Hepatocyte (in vitro differentiated cells): Measurements from ENCODE around the gene C9orf50. TPM values are rescaled to one million over a fixed set of nuclear protein-coding genes. Genes with fewer than 3 reads are reported as not detected.

Experiments used
- DNase-seq: peaks from one replicate; pipeline ENCODE4 v3.0.0-alpha.2; 2016; ENCODE audit warnings: low spot score
- H2AFZ ChIP-seq: fragments of 200-600 bp; sonication (generic); 2 replicates; pipeline ENCODE4 v1.6.0; 2016; ENCODE audit warnings: antibody characterized with exemption, mild to moderate bottlenecking
- H3K27ac ChIP-seq: fragments of 200-600 bp; sonication (generic); 2 replicates; pipeline ENCODE4 v1.5.1; 2016; ENCODE audit warnings: mild to moderate bottlenecking
- H3K27me3 ChIP-seq: fragments of 200-600 bp; sonication (generic); 2 replicates; pipeline ENCODE4 v1.6.1; 2016
- H3K36me3 ChIP-seq: fragments of 200-600 bp; sonication (generic); replicated peaks from 2 replicates; pipeline ENCODE4 v1.5.1; 2016; ENCODE audit warnings: low read depth; ENCODE audit not compliant: insufficient read depth
- H3K4me1 ChIP-seq: fragments of 200-600 bp; sonication (generic); 2 replicates; pipeline ENCODE4 v1.5.1; 2016; ENCODE audit warnings: mild to moderate bottlenecking, moderate library complexity; ENCODE audit not compliant: insufficient read depth
- H3K4me2 ChIP-seq: fragments of 200-600 bp; sonication (generic); 2 replicates; pipeline ENCODE4 v1.6.0; 2016
- H3K4me3 ChIP-seq: fragments of 200-600 bp; sonication (generic); 2 replicates; pipeline ENCODE4 v1.5.1; 2016; ENCODE audit warnings: mild to moderate bottlenecking
- H3K79me2 ChIP-seq: fragments of 200-600 bp; sonication (generic); 2 replicates; pipeline ENCODE4 v1.6.0; 2017; ENCODE audit warnings: mild to moderate bottlenecking
- H3K9me2 ChIP-seq: fragments of 200-600 bp; sonication (generic); replicated peaks from 2 replicates; pipeline ENCODE4 v1.6.0; 2017; ENCODE audit warnings: mild to moderate bottlenecking; ENCODE audit not compliant: insufficient read depth
- H3K9me3 ChIP-seq: fragments of 200-600 bp; sonication (generic); 2 replicates; pipeline ENCODE4 v1.5.1; 2016; ENCODE audit warnings: low read depth, mild to moderate bottlenecking
- H4K20me1 ChIP-seq: fragments of 200-600 bp; sonication (generic); 2 replicates; pipeline ENCODE4 v1.6.0; 2016; ENCODE audit warnings: mild to moderate bottlenecking; ENCODE audit not compliant: insufficient read depth, poor library complexity, severe bottlenecking
- CTCF ChIP-seq: fragments of 200-600 bp; sonication (generic); IDR thresholded peaks from 2 replicates; pipeline ENCODE4 v1.5.1; 2016; ENCODE audit warnings: antibody characterized with exemption, mild to moderate bottlenecking; ENCODE audit not compliant: poor library complexity
- EZH2 ChIP-seq: fragments of 200-600 bp; sonication (generic); IDR thresholded peaks from 2 replicates; pipeline ENCODE4 v1.6.1; 2016; ENCODE audit warnings: antibody characterized with exemption, mild to moderate bottlenecking, borderline replicate concordance
- EZH2phosphoT487 ChIP-seq: fragments of 200-600 bp; sonication (generic); IDR thresholded peaks from one replicate; pipeline ENCODE4 v1.6.1; 2018; ENCODE audit warnings: antibody characterized with exemption, mild to moderate bottlenecking, low read depth, moderate library complexity; ENCODE audit not compliant: unreplicated experiment, severe bottlenecking
- WGBS: methylation state at CpG from one replicate; pipeline ENCODE4 v1.1.6; 2016; ENCODE audit warnings: low lambda C conversion rate; ENCODE audit errors: missing lambda C conversion rate; 5-methylcytosine and 5-hydroxymethylcytosine counted together
- polyA plus RNA-seq: library from polyadenylated mRNA; unstranded; fragments of >200 nt; fragmentation: Nextera tagmentation; extraction: Ambion mirVana; gene quantifications from 2 replicates; pipeline ENCODE4 v1.2.1, GENCODE V29; 2016
- total RNA-seq: library from RNA; depleted of rRNA; stranded (reverse); fragments of >200 nt; gene quantifications from 2 replicates; pipeline ENCODE4 v1.2.3, GENCODE V29; 2014

Gene C9orf50
- total and polyA plus RNA-seq, 2 experiments from 2014 or later = not detected

DNA sequence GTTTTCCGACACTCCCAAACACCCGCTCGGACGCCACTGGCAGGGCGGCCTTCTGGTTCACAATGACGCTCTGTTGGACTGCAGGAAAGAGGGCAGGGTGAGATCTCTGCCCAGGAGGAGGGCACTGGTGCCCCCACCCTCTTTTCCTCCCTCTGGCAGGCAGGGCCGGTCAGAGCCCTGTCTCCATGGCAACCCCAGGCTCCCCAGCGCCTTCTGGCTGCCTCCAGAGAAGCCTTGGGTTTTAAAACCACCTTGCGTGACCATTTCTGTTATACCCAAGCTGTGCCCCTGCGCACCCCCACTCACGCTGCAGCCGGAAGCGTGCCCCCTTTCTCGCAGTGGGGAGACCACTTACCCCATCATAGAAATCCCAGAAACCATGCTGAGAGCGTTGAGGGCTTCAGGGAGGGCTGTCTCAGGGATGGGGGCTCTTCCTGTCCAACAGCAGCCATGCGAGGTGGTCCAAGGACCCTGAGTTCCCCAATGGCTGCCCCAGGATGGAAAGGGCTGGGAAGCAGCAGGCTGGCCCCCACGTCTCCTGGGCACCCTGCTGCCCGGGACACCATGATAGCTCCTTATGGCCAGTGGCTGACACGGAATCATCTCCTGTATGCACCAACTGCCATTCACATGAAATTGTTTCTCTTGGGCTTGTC lies 7.3 kb downstream of the C9orf50 start:
- Histone ChIP-seq H3K4me3 (no peak overlapping the region), H3K9me2 (no peaks in the 10 kb centered on the region), H3K4me2 (no peak overlapping the region), H3K4me1 (peaks cover 17% of the 10 kb centered on the region), H2AFZ (no peak overlapping the region), H3K79me2 (no peaks in the 10 kb centered on the region), H4K20me1 (no peaks in the 10 kb centered on the region), H3K27ac (no peak overlapping the region), H3K9me3 (no peaks in the 10 kb centered on the region), H3K27me3 (no peaks in the 10 kb centered on the region), H3K36me3 (no peaks in the 10 kb centered on the region)
- TF ChIP-seq EZH2phosphoT487 = no peak
- no peak for TF ChIP-seq CTCF
- no peak for TF ChIP-seq EZH2
- WGBS = 87% methylated on average over 19 of the region's 19 CpGs
- peak; percentile 16 for DNase-seq

DNA sequence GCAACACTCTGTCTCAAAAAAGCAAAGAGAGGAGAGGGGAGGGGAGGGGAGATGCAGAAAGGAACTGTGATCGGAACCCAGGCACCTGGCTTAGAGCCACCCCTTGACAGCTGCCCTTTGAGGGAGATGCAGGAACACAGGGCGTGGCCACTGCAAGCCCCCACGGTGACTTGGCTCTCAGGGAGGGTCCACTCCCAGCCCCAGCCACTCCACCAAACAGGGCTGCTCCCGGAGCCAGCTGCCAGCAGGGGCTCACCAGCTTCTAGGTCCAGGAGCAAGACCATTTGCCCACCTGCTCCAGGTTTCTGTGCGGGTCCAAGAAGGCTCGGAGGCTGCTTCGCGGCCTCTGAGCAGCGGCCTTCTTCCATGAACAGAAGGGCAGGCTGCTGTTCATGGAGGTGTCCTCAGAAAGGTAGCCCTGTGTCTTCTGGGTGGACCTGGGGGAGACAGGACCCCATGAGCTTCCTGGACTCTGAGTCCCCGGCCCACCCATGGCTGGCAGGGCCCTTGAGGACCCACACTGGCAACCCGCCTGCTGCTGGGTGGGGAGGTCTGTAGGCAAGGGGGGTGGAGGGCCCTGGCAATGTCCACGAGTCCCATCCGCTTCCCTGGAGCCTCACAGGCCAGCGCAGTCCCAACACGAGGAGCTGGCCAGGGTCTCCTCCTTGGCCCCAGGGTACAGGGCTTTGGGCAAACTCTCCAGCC lies 7.9 kb downstream of the C9orf50 start:
- WGBS = 90% methylated on average over 14 of the region's 15 CpGs
- no peak overlapping the region for H3K4me3 ChIP-seq
- no peaks in the 10 kb centered on the region for H3K79me2 ChIP-seq
- H2AFZ ChIP-seq = no peak overlapping the region
- no peaks in the 10 kb centered on the region for H3K36me3 ChIP-seq
- DNase-seq = peak; percentile 15
- no peaks in the 10 kb centered on the region for H3K9me2 ChIP-seq
- no peak overlapping the region for H3K27ac ChIP-seq
- no peaks in the 10 kb centered on the region for H4K20me1 ChIP-seq
- peaks cover 18% of the 10 kb centered on the region for H3K4me1 ChIP-seq
- no peak overlapping the region for H3K4me2 ChIP-seq
- H3K27me3 ChIP-seq = no peaks in the 10 kb centered on the region
- TF ChIP-seq CTCF = no peak
- no peak for TF ChIP-seq EZH2phosphoT487
- TF ChIP-seq EZH2 = no peak
- no peaks in the 10 kb centered on the region for H3K9me3 ChIP-seq

GRCh38 chr9:129612123-129612522 lies 8.8 kb downstream of the C9orf50 start:
- H3K4me2 ChIP-seq = no peak overlapping the region
- no peaks in the 10 kb centered on the region for H3K79me2 ChIP-seq
- H3K4me1 ChIP-seq = peaks cover 24% of the 10 kb centered on the region
- no peaks in the 10 kb centered on the region for H3K9me2 ChIP-seq
- no peaks in the 10 kb centered on the region for H3K36me3 ChIP-seq
- no peaks in the 10 kb centered on the region for H3K9me3 ChIP-seq
- H4K20me1 ChIP-seq = no peaks in the 10 kb centered on the region
- DNase-seq = no peak
- no peaks in the 10 kb centered on the region for H3K27me3 ChIP-seq
- no peak overlapping the region for H3K27ac ChIP-seq
- TF ChIP-seq EZH2phosphoT487 = no peak
- no peak for TF ChIP-seq EZH2
- TF ChIP-seq CTCF = no peak
- H3K4me3 ChIP-seq = no peak overlapping the region
- no peak overlapping the region for H2AFZ ChIP-seq
- 84% methylated on average over 7 of the region's 7 CpGs for WGBS
